ENCODE measurements around the gene CLIP2. TPM values are rescaled to one million over a fixed set of nuclear protein-coding genes. Genes with fewer than 3 reads are reported as not detected.

The CLIP2 gene
- total RNA-seq, 1 experiment from 2014 or later: 21.6 TPM

- no peak for TF ChIP-seq CTCF (conservative IDR thresholded peaks at IDR 0.05)
- Histone ChIP-seq H4K20me1 (ENCODE audit: control insufficient read depth, insufficient read depth, insufficient read length) (no peaks in the 10 kb centered on the region), H2BK12ac (ENCODE audit: insufficient read length, low read depth, low read length) (no peak overlapping the region), H3T11ph (ENCODE audit: low read length) (no peak overlapping the region), H3K4me2 (ENCODE audit: insufficient read depth, insufficient read length, low read length) (no peak overlapping the region), H2BK15ac (ENCODE audit: low read depth, low read length) (no peak overlapping the region), H4K8ac (replicated peaks; ENCODE audit: insufficient read length, low read depth, low read length) (no peak overlapping the region), H3K27me3 (ENCODE audit: insufficient read depth, low read length) (no peaks in the 10 kb centered on the region), H2BK5ac (ENCODE audit: insufficient read length, low read length) (no peak overlapping the region), H2BK120ac (ENCODE audit: low read depth, low read length, poor library complexity, severe bottlenecking) (no peak overlapping the region), H3K14ac (ENCODE audit: insufficient read depth, low read length) (no peak overlapping the region), H3K23me2 (ENCODE audit: insufficient read length, low read depth, low read length, poor library complexity, severe bottlenecking) (no peaks in the 10 kb centered on the region), H3K79me2 (ENCODE audit: insufficient read depth, low read length) (no peaks in the 10 kb centered on the region), H3K4ac (ENCODE audit: low read depth, low read length) (no peak overlapping the region), H4K91ac (ENCODE audit: insufficient read length, low read depth, low read length) (no peak overlapping the region), H3K27ac (ENCODE audit: insufficient read length, low read depth, low read length) (no peak overlapping the region), H4K5ac (ENCODE audit: insufficient read length, low read depth, low read length) (no peak overlapping the region), H2BK20ac (ENCODE audit: low read depth, low read length, poor library complexity, severe bottlenecking) (no peak overlapping the region), H3K56ac (ENCODE audit: insufficient read length, low read depth, low read length) (no peak overlapping the region), H3K9me3 (ENCODE audit: control insufficient read depth, low read depth, low read length) (no peaks in the 10 kb centered on the region), H2AK5ac (ENCODE audit: insufficient read length, low read length) (no peak overlapping the region), H3K9ac (ENCODE audit: extremely low read depth, insufficient read length, low read length) (no peak overlapping the region), H2AFZ (ENCODE audit: low read length) (no peak overlapping the region), H3K18ac (ENCODE audit: insufficient read length, low read depth, low read length) (no peak overlapping the region), H3K4me1 (ENCODE audit: insufficient read depth, low read length) (no peaks in the 10 kb centered on the region), H3K79me1 (ENCODE audit: insufficient read depth, low read depth, low read length, poor library complexity, severe bottlenecking) (no peaks in the 10 kb centered on the region), H3K23ac (ENCODE audit: insufficient read length, low read depth, low read length) (no peak overlapping the region)
- no peak overlapping the region for H3K4me3 Mint-ChIP-seq
- 0 out of 5 replicates have a peak, but pooled peaks cover 0 to 3% of the 10 kb centered on the region in 2 experiments for H3K9me3 Mint-ChIP-seq
- DNase-seq: no peak
- H3K36me3 Mint-ChIP-seq (ENCODE audit: insufficient read depth in 1 of 3, low read depth in 3 of 3): peaks cover 7 to 31% (median 8%) of the 10 kb centered on the region in 3 experiments; a peak in 6 of 7 replicates
- WGBS (ENCODE audit: extremely low coverage, insufficient read length, low lambda C conversion rate): no CpG with 5 or more reads among the region's 9 CpGs
- H3K27ac Mint-ChIP-seq: no peak overlapping the region; a peak in 1 of 7 replicates
- no peaks in the 10 kb centered on the region for H3K27me3 Mint-ChIP-seq (ENCODE audit: low read depth)
- no peaks in the 10 kb centered on the region for H3K4me1 Mint-ChIP-seq
Measured at GRCh38 chr7:74387606-74388005, 98.4 kb downstream of the CLIP2 start.

Data from H9 (cell line).